ENCODE measurements around the gene CTCF.

CTCF gene

GRCh38 chr16:67654403-67654911 lies 92.1 kb downstream of the CTCF start:
- no peak for TF ChIP-seq Cebpa-rat (IDR thresholded peaks at IDR 0.05)
- Histone ChIP-seq H3K27ac (no peak overlapping the region), H3K4me2 (no peak overlapping the region), H3K27me3 (no peaks in the 10 kb centered on the region), H3K4me1 (peaks cover 12% of the 10 kb centered on the region), H3K4me3 (no peak overlapping the region), H3K9me3 (no peaks in the 10 kb centered on the region), H4K20me1 (peaks cover 50% of the 10 kb centered on the region), H3K9ac (no peak overlapping the region), H3K36me3 (peaks cover 92% of the 10 kb centered on the region)

GRCh38 chr16:67655363-67655762 lies 93.0 kb downstream of the CTCF start:
- Histone ChIP-seq H3K27ac (no peak overlapping the region), H4K20me1 (peaks cover 53% of the 10 kb centered on the region), H3K4me1 (peaks cover 12% of the 10 kb centered on the region), H3K36me3 (peaks cover 83% of the 10 kb centered on the region), H3K4me2 (no peak overlapping the region), H3K4me3 (no peak overlapping the region), H3K9ac (no peak overlapping the region), H3K9me3 (no peaks in the 10 kb centered on the region), H3K27me3 (no peaks in the 10 kb centered on the region)
- no peak for TF ChIP-seq Cebpa-rat (IDR thresholded peaks at IDR 0.05)

GRCh38 chr16:67656344-67657016 lies 94.2 kb downstream of the CTCF start:
- Histone ChIP-seq H3K27ac (no peak overlapping the region), H3K9ac (no peak overlapping the region)

GRCh38 chr16:67657017-67657608 lies 94.8 kb downstream of the CTCF start:
- no peak overlapping the region for H3K4me2 ChIP-seq
- H3K9me3 ChIP-seq = no peaks in the 10 kb centered on the region
- no peak overlapping the region for H3K4me3 ChIP-seq
- H3K27me3 ChIP-seq = no peaks in the 10 kb centered on the region
- H3K4me1 ChIP-seq = peaks cover 25% of the 10 kb centered on the region
- no peak overlapping the region for H3K9ac ChIP-seq
- H3K36me3 ChIP-seq = peaks cover 70% of the 10 kb centered on the region
- H4K20me1 ChIP-seq = peaks cover 65% of the 10 kb centered on the region
- no peak overlapping the region for H3K27ac ChIP-seq
- no peak for TF ChIP-seq Cebpa-rat (IDR thresholded peaks at IDR 0.05)

More at GRCh38 chr16:67656344-67657016, 94.2 kb downstream of the CTCF start:
- Histone ChIP-seq H3K4me1 (peaks cover 18% of the 10 kb centered on the region), H3K4me3 (no peak overlapping the region), H4K20me1 (peaks cover 58% of the 10 kb centered on the region), H3K4me2 (no peak overlapping the region), H3K36me3 (peaks cover 72% of the 10 kb centered on the region), H3K9me3 (no peaks in the 10 kb centered on the region), H3K27me3 (no peaks in the 10 kb centered on the region)
- no peak for TF ChIP-seq Cebpa-rat (IDR thresholded peaks at IDR 0.05)

GRCh38 chr16:67657751-67658518 lies 95.6 kb downstream of the CTCF start:
- peaks cover 26% of the 10 kb centered on the region for H3K4me1 ChIP-seq
- TF ChIP-seq Cebpa-rat (IDR thresholded peaks at IDR 0.05) = no peak
- H3K4me3 ChIP-seq = no peak overlapping the region
- H3K36me3 ChIP-seq = peaks cover 72% of the 10 kb centered on the region
- peaks cover 69% of the 10 kb centered on the region for H4K20me1 ChIP-seq
- H3K27ac ChIP-seq = no peak overlapping the region
- H3K9ac ChIP-seq = peak overlapping the region; percentile 84; the same call in 1 of the 2 replicates
- H3K4me2 ChIP-seq = peak overlapping the region; percentile 98
- no peaks in the 10 kb centered on the region for H3K27me3 ChIP-seq
- no peaks in the 10 kb centered on the region for H3K9me3 ChIP-seq

GRCh38 chr16:67658849-67659674 lies 96.7 kb downstream of the CTCF start:
- peaks cover 36% of the 10 kb centered on the region for H3K4me1 ChIP-seq
- peaks cover 69% of the 10 kb centered on the region for H4K20me1 ChIP-seq
- H3K36me3 ChIP-seq = peaks cover 70% of the 10 kb centered on the region
- H3K27me3 ChIP-seq = no peaks in the 10 kb centered on the region
- no peaks in the 10 kb centered on the region for H3K9me3 ChIP-seq
- H3K4me2 ChIP-seq = peak overlapping the region; percentile 98
- H3K4me3 ChIP-seq = peak overlapping the region; percentile 81
- peak overlapping the region; percentile 76 for H3K27ac ChIP-seq
- TF ChIP-seq Cebpa-rat (IDR thresholded peaks at IDR 0.05) = no peak
- H3K9ac ChIP-seq = peak overlapping the region; percentile 84

- H3K4me2 ChIP-seq = peak within 1 kb of the TSS; percentile 98
- no peaks in the 10 kb centered on the region for H3K27me3 ChIP-seq
- H3K27ac ChIP-seq = peak within 1 kb of the TSS; percentile 76
- peaks cover 61% of the 10 kb centered on the region for H3K36me3 ChIP-seq
- no peaks in the 10 kb centered on the region for H3K9me3 ChIP-seq
- peaks cover 63% of the 10 kb centered on the region for H4K20me1 ChIP-seq
- TF ChIP-seq Cebpa-rat (IDR thresholded peaks at IDR 0.05) = no peak
- H3K4me1 ChIP-seq = peaks cover 42% of the 10 kb centered on the region
- H3K4me3 ChIP-seq = peak within 1 kb of the TSS; percentile 81
- peak within 1 kb of the TSS; percentile 84 for H3K9ac ChIP-seq
These were observed 97.6 kb downstream of the CTCF start, which contains the start of gene ACD for GRCh38 chr16:67659675-67660563. TSS of gene ACD (minus strand) at chr16:67660260. CDS start at chr16:67660220, 40 bp downstream.

- peaks cover 56% of the 10 kb centered on the region for H4K20me1 ChIP-seq
- H3K9ac ChIP-seq = peak within 1 kb of the TSS; percentile 84
- peak within 1 kb of the TSS; percentile 76 for H3K27ac ChIP-seq
- H3K9me3 ChIP-seq = no peaks in the 10 kb centered on the region
- H3K27me3 ChIP-seq = no peaks in the 10 kb centered on the region
- H3K36me3 ChIP-seq = peaks cover 54% of the 10 kb centered on the region
- peak within 1 kb of the TSS; percentile 98 for H3K4me2 ChIP-seq
- H3K4me3 ChIP-seq = peak within 1 kb of the TSS; percentile 81
- H3K4me1 ChIP-seq = peaks cover 48% of the 10 kb centered on the region
- TF ChIP-seq Cebpa-rat (IDR thresholded peaks at IDR 0.05) = peak; percentile 98
These were observed 98.3 kb downstream of the CTCF start, which contains the start of gene PARD6A for GRCh38 chr16:67660564-67661028. TSS of gene PARD6A (plus strand) at chr16:67660960. CDS start at chr16:67661039, 79 bp downstream.

All from BLaER1 (cell line).